Astrocyte of the spinal cord (primary cell): ENCODE results near the gene DNAAF5.

Experiments
- DNase-seq: peaks from one replicate; pipeline ENCODE4 v3.0.0; 2011; ENCODE audit warnings: low read depth, low spot score
- H3K4me3 ChIP-seq: 2 replicates; pipeline ENCODE4 v1.5.1; 2011; ENCODE audit warnings: low read depth, mild to moderate bottlenecking, low read length, moderate library complexity
- CTCF ChIP-seq: IDR thresholded peaks from 2 replicates; pipeline ENCODE4 v1.5.1; 2012; ENCODE audit warnings: low read depth, mild to moderate bottlenecking, low read length, inconsistent platforms
- in situ Hi-C: cut with HindIII; loops from 2 replicates; pipeline ENCODE4 v1.10.0; 2017; ENCODE audit warnings: low sequenced_read_pairs

Gene DNAAF5

GRCh38 chr7:724298-724697 is 2.2 kb upstream of the DNAAF5 start:
- in situ Hi-C loops, result no loop called here
- H3K4me3 ChIP-seq, result no peak overlapping the region
- TF ChIP-seq CTCF, result no peak
- no peak for DNase-seq

- in situ Hi-C loops, result no loop called here
- peak; percentile 70 for DNase-seq
- no peak for TF ChIP-seq CTCF
- peak overlapping the region; percentile 45 for H3K4me3 ChIP-seq
These were observed 1.1 kb upstream of the DNAAF5 start for GRCh38 chr7:725223-726005.

GRCh38 chr7:726854-727103 is 280 bp downstream of the DNAAF5 start:
- TF ChIP-seq CTCF, result no peak
- no peak for DNase-seq
- peak overlapping the region; percentile 45 for H3K4me3 ChIP-seq
- in situ Hi-C loops, result no loop called here

GRCh38 chr7:727104-727805 is 756 bp downstream of the DNAAF5 start, which contains the start of gene PRKAR1B:
Gene PRKAR1B (minus strand): TSS chr7:727281. CDS start chr7:711505, 15,776 bp downstream.
- DNase-seq, result no peak
- in situ Hi-C loops, result no loop called here
- no peak for TF ChIP-seq CTCF

GRCh38 chr7:727806-728460 is 1.4 kb downstream of the DNAAF5 start:
- H3K4me3 ChIP-seq, result peak overlapping the region; percentile 45
- in situ Hi-C loops, result no loop called here
- TF ChIP-seq CTCF, result no peak
- no peak for DNase-seq

More at GRCh38 chr7:727104-727805, 756 bp downstream of the DNAAF5 start, which contains the start of gene PRKAR1B:
- peak within 1 kb of the TSS; percentile 45 for H3K4me3 ChIP-seq

GRCh38 chr7:728602-729001 is 2.1 kb downstream of the DNAAF5 start:
- DNase-seq, result no peak
- no peak for TF ChIP-seq CTCF
- in situ Hi-C loops, result no loop called here
- H3K4me3 ChIP-seq, result no peak overlapping the region
